ENCODE data around the gene CCDC18.
"Not testable (repeated sequence)": the region's sequence is repeated elsewhere in the genome, so short reads cannot be mapped to it uniquely, and the experiment has no call there.

The CCDC18 gene

GRCh38 chr1:93205892-93206566, 25.5 kb downstream of the CCDC18 start:
- WGBS, result 98% methylated on average over 3 of the region's 6 CpGs
- H3K27ac ChIP-seq (ENCODE audit: low read depth, low read length), result no peak overlapping the region
- H3K9ac ChIP-seq (ENCODE audit: low read depth, low read length), result no peak overlapping the region
- H3K4me1 ChIP-seq (ENCODE audit: insufficient read depth, low read length), result no peaks in the 10 kb centered on the region
- H3K27me3 ChIP-seq (ENCODE audit: insufficient read depth, low read length), result no peaks in the 10 kb centered on the region
- peaks cover 80% of the 10 kb centered on the region for H3K36me3 ChIP-seq (ENCODE audit: insufficient read depth, low read length)
- H3K4me3 ChIP-seq (ENCODE audit: low read length), result no peak overlapping the region
- H3K9me3 ChIP-seq (ENCODE audit: insufficient read depth, low read depth, low read length), result no peaks in the 10 kb centered on the region

GRCh38 chr1:93206567-93206954, 26.0 kb downstream of the CCDC18 start:
- Histone ChIP-seq H3K36me3 (ENCODE audit: insufficient read depth, low read length) (peaks cover 80% of the 10 kb centered on the region), H3K9me3 (ENCODE audit: insufficient read depth, low read depth, low read length) (no peaks in the 10 kb centered on the region), H3K27ac (ENCODE audit: low read depth, low read length) (no peak overlapping the region), H3K9ac (ENCODE audit: low read depth, low read length) (no peak overlapping the region), H3K4me1 (ENCODE audit: insufficient read depth, low read length) (no peaks in the 10 kb centered on the region), H3K4me3 (ENCODE audit: low read length) (no peak overlapping the region), H3K27me3 (ENCODE audit: insufficient read depth, low read length) (no peaks in the 10 kb centered on the region)

- H3K27me3 ChIP-seq (ENCODE audit: insufficient read depth, low read length), result no peaks in the 10 kb centered on the region
- no peak overlapping the region for H3K27ac ChIP-seq (ENCODE audit: low read depth, low read length)
- no peak overlapping the region for H3K4me3 ChIP-seq (ENCODE audit: low read length)
- H3K36me3 ChIP-seq (ENCODE audit: insufficient read depth, low read length), result peaks cover 80% of the 10 kb centered on the region
- H3K9me3 ChIP-seq (ENCODE audit: insufficient read depth, low read depth, low read length), result no peaks in the 10 kb centered on the region
- 92% methylated on average over 5 of the region's 5 CpGs for WGBS
- H3K4me1 ChIP-seq (ENCODE audit: insufficient read depth, low read length), result no peaks in the 10 kb centered on the region
- no peak overlapping the region for H3K9ac ChIP-seq (ENCODE audit: low read depth, low read length)
Observed at GRCh38 chr1:93207211-93207610, 26.7 kb downstream of the CCDC18 start.

GRCh38 chr1:93215322-93215721, 34.8 kb downstream of the CCDC18 start:
- no peaks in the 10 kb centered on the region for H3K27me3 ChIP-seq (ENCODE audit: insufficient read depth, low read length)
- no peak overlapping the region for H3K9ac ChIP-seq (ENCODE audit: low read depth, low read length)
- H3K4me1 ChIP-seq (ENCODE audit: insufficient read depth, low read length), result no peaks in the 10 kb centered on the region
- WGBS, result 97% methylated on average over 2 of the region's 2 CpGs
- H3K27ac ChIP-seq (ENCODE audit: low read depth, low read length), result no peak overlapping the region
- H3K36me3 ChIP-seq (ENCODE audit: insufficient read depth, low read length), result peaks cover 86% of the 10 kb centered on the region
- H3K9me3 ChIP-seq (ENCODE audit: insufficient read depth, low read depth, low read length), result no peaks in the 10 kb centered on the region
- H3K4me3 ChIP-seq (ENCODE audit: low read length), result no peak overlapping the region

- Histone ChIP-seq H3K27ac (ENCODE audit: low read depth, low read length) (no peak overlapping the region), H3K4me3 (ENCODE audit: low read length) (no peak overlapping the region), H3K4me1 (ENCODE audit: insufficient read depth, low read length) (no peaks in the 10 kb centered on the region), H3K9ac (ENCODE audit: low read depth, low read length) (no peak overlapping the region), H3K36me3 (ENCODE audit: insufficient read depth, low read length) (peaks cover 93% of the 10 kb centered on the region), H3K9me3 (ENCODE audit: insufficient read depth, low read depth, low read length) (peaks cover 3% of the 10 kb centered on the region; the same call in 1 of the 2 replicates), H3K27me3 (ENCODE audit: insufficient read depth, low read length) (no peaks in the 10 kb centered on the region)
- 94% methylated on average over 6 of the region's 6 CpGs for WGBS
Observed at GRCh38 chr1:93219443-93219842, 38.9 kb downstream of the CCDC18 start.

- H3K4me3 ChIP-seq (ENCODE audit: low read length); H3K9me3 ChIP-seq (ENCODE audit: insufficient read depth, low read depth, low read length); H3K9ac ChIP-seq (ENCODE audit: low read depth, low read length); H3K4me1 ChIP-seq (ENCODE audit: insufficient read depth, low read length); H3K27ac ChIP-seq (ENCODE audit: low read depth, low read length); H3K27me3 ChIP-seq (ENCODE audit: insufficient read depth, low read length): not testable (repeated sequence)
- WGBS, result 94% methylated on average over 5 of the region's 5 CpGs
- peaks cover 90% of the 10 kb centered on the region for H3K36me3 ChIP-seq (ENCODE audit: insufficient read depth, low read length)
Observed at GRCh38 chr1:93220716-93221115, 40.2 kb downstream of the CCDC18 start.

GRCh38 chr1:93221913-93222312, 41.4 kb downstream of the CCDC18 start:
- peaks cover 91% of the 10 kb centered on the region for H3K36me3 ChIP-seq (ENCODE audit: insufficient read depth, low read length)

GRCh38 chr1:93223023-93223675, 42.6 kb downstream of the CCDC18 start:
- Histone ChIP-seq H3K9me3 (ENCODE audit: insufficient read depth, low read depth, low read length) (peaks cover 3% of the 10 kb centered on the region; the same call in 1 of the 2 replicates), H3K27ac (ENCODE audit: low read depth, low read length) (no peak overlapping the region), H3K4me1 (ENCODE audit: insufficient read depth, low read length) (no peaks in the 10 kb centered on the region), H3K36me3 (ENCODE audit: insufficient read depth, low read length) (peaks cover 91% of the 10 kb centered on the region), H3K27me3 (ENCODE audit: insufficient read depth, low read length) (no peaks in the 10 kb centered on the region), H3K4me3 (ENCODE audit: low read length) (no peak overlapping the region), H3K9ac (ENCODE audit: low read depth, low read length) (no peak overlapping the region)
- 100% methylated on average over 2 of the region's 2 CpGs for WGBS

More at GRCh38 chr1:93221913-93222312, 41.4 kb downstream of the CCDC18 start:
- Histone ChIP-seq H3K4me1 (ENCODE audit: insufficient read depth, low read length) (no peaks in the 10 kb centered on the region), H3K27me3 (ENCODE audit: insufficient read depth, low read length) (no peaks in the 10 kb centered on the region), H3K4me3 (ENCODE audit: low read length) (no peak overlapping the region), H3K9me3 (ENCODE audit: insufficient read depth, low read depth, low read length) (peaks cover 3% of the 10 kb centered on the region; the same call in 1 of the 2 replicates), H3K9ac (ENCODE audit: low read depth, low read length) (no peak overlapping the region), H3K27ac (ENCODE audit: low read depth, low read length) (no peak overlapping the region)
- 92% methylated on average over 3 of the region's 3 CpGs for WGBS

GRCh38 chr1:93235261-93235660, 54.7 kb downstream of the CCDC18 start:
- 0 out of 2 replicates have a peak, but pooled peaks cover 9% of the 10 kb centered on the region for H3K4me1 ChIP-seq (ENCODE audit: insufficient read depth, low read length)
- no peak overlapping the region for H3K9ac ChIP-seq (ENCODE audit: low read depth, low read length)
- no peak overlapping the region for H3K4me3 ChIP-seq (ENCODE audit: low read length)
- H3K27ac ChIP-seq (ENCODE audit: low read depth, low read length), result no peak overlapping the region
- peaks cover 56% of the 10 kb centered on the region for H3K36me3 ChIP-seq (ENCODE audit: insufficient read depth, low read length)
- H3K9me3 ChIP-seq (ENCODE audit: insufficient read depth, low read depth, low read length), result peaks cover 18% of the 10 kb centered on the region
- H3K27me3 ChIP-seq (ENCODE audit: insufficient read depth, low read length), result no peaks in the 10 kb centered on the region

- H3K36me3 ChIP-seq (ENCODE audit: insufficient read depth, low read length), result peaks cover 56% of the 10 kb centered on the region
- no peaks in the 10 kb centered on the region for H3K27me3 ChIP-seq (ENCODE audit: insufficient read depth, low read length)
- H3K9me3 ChIP-seq (ENCODE audit: insufficient read depth, low read depth, low read length), result peaks cover 9% of the 10 kb centered on the region; the same call in 1 of the 2 replicates
- H3K4me3 ChIP-seq (ENCODE audit: low read length), result no peak overlapping the region
- no peak overlapping the region for H3K27ac ChIP-seq (ENCODE audit: low read depth, low read length)
- no peak overlapping the region for H3K9ac ChIP-seq (ENCODE audit: low read depth, low read length)
- 0 out of 2 replicates have a peak, but pooled peaks cover 9% of the 10 kb centered on the region for H3K4me1 ChIP-seq (ENCODE audit: insufficient read depth, low read length)
Observed at GRCh38 chr1:93237021-93237420, 56.5 kb downstream of the CCDC18 start.

GRCh38 chr1:93238425-93238824, 57.9 kb downstream of the CCDC18 start:
- Histone ChIP-seq H3K9ac (ENCODE audit: low read depth, low read length) (no peak overlapping the region), H3K27me3 (ENCODE audit: insufficient read depth, low read length) (no peaks in the 10 kb centered on the region), H3K27ac (ENCODE audit: low read depth, low read length) (no peak overlapping the region; the same call in 1 of the 2 replicates), H3K36me3 (ENCODE audit: insufficient read depth, low read length) (peaks cover 54% of the 10 kb centered on the region), H3K4me3 (ENCODE audit: low read length) (no peak overlapping the region), H3K4me1 (ENCODE audit: insufficient read depth, low read length) (0 out of 2 replicates have a peak, but pooled peaks cover 9% of the 10 kb centered on the region), H3K9me3 (ENCODE audit: insufficient read depth, low read depth, low read length) (peaks cover 21% of the 10 kb centered on the region)
- no CpG with 5 or more reads among the region's 1 CpG for WGBS

Measured in HUES64 (cell line).